HFFc6 (cell line): ENCODE results near the gene ZNF865. TPM values are rescaled to one million over a fixed set of nuclear protein-coding genes. Genes with fewer than 3 reads are reported as not detected.

Source experiments
- DNase-seq: peaks from one replicate; pipeline ENCODE4 v3.0.0-alpha.2; 2018
- H3K27ac Mint-ChIP-seq: 2 replicates; pipeline ENCODE4 v1.8.0; 2020; ENCODE audit warnings: mild to moderate bottlenecking, mixed read lengths
- H3K27me3 Mint-ChIP-seq: 2 replicates; pipeline ENCODE4 v1.8.0; 2021; ENCODE audit warnings: mild to moderate bottlenecking, moderate library complexity, mixed read lengths; ENCODE audit not compliant: insufficient read depth
- H3K36me3 Mint-ChIP-seq: 2 replicates; pipeline ENCODE4 v1.8.0; 2021; ENCODE audit warnings: low read depth, mixed read lengths
- H3K4me1 Mint-ChIP-seq: 2 replicates; pipeline ENCODE4 v1.8.0; 2020; ENCODE audit warnings: low read depth, mixed read lengths
- H3K4me3 Mint-ChIP-seq: 2 replicates; pipeline ENCODE4 v1.8.0; 2020; ENCODE audit warnings: mild to moderate bottlenecking, moderate library complexity, mixed read lengths
- H3K9me3 Mint-ChIP-seq: 2 replicates; pipeline ENCODE4 v1.8.0; 2020; ENCODE audit warnings: mild to moderate bottlenecking, mixed read lengths
- total RNA-seq, 6 experiments: library from RNA; stranded (reverse); fragmentation: NEBNext Ultra II Directional; extraction: Animal tissue kit (Norgen Biotek cat#: 25700); gene quantifications; 2 replicates in 1 of 6; 3 replicates in 5 of 6; pipeline ENCODE4 v1.2.3, GENCODE V29; 2021
- TF ChIP-seq, protein P1 (sequence below): fragments of 200-600 bp; sonication (generic); IDR thresholded peaks from 2 replicates; pipeline ENCODE4 v1.5.0; 2021; ENCODE audit warnings: antibody characterized with exemption, mild to moderate bottlenecking

The ZNF865 gene
- total RNA-seq, 6 experiments from 2014 or later = 13.3 to 14.1 (median 13.8) TPM

DNA sequence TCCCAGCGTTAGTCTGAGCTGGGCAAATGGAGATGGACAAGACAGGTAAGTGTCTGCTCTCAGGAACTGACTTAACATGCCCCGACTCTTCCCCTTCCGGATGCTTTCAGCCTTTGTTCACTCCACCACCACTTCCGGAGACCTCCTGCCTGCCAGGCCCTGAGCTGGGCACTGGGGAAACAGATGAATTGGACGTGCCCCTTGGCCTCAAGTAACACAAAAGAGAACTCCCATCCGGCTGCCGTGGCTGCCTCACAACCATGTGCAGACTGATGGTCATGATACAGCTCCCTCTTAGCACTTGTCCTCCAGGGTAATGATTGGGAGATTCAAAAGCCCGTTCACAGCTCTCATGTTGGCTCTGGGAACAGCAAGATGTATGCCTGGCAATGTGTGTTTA is 12.0 kb downstream of the ZNF865 start:
- H3K27me3 Mint-ChIP-seq = peaks cover 4% of the 10 kb centered on the region
- H3K27ac Mint-ChIP-seq = no peak overlapping the region
- peaks cover 14% of the 10 kb centered on the region for H3K4me1 Mint-ChIP-seq
- no peak overlapping the region for H3K4me3 Mint-ChIP-seq
- DNase-seq = no peak
- TF ChIP-seq, protein P1, sequence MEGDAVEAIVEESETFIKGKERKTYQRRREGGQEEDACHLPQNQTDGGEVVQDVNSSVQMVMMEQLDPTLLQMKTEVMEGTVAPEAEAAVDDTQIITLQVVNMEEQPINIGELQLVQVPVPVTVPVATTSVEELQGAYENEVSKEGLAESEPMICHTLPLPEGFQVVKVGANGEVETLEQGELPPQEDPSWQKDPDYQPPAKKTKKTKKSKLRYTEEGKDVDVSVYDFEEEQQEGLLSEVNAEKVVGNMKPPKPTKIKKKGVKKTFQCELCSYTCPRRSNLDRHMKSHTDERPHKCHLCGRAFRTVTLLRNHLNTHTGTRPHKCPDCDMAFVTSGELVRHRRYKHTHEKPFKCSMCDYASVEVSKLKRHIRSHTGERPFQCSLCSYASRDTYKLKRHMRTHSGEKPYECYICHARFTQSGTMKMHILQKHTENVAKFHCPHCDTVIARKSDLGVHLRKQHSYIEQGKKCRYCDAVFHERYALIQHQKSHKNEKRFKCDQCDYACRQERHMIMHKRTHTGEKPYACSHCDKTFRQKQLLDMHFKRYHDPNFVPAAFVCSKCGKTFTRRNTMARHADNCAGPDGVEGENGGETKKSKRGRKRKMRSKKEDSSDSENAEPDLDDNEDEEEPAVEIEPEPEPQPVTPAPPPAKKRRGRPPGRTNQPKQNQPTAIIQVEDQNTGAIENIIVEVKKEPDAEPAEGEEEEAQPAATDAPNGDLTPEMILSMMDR = no peak
- peaks cover 31% of the 10 kb centered on the region for H3K36me3 Mint-ChIP-seq
- H3K9me3 Mint-ChIP-seq = no peaks in the 10 kb centered on the region

DNA sequence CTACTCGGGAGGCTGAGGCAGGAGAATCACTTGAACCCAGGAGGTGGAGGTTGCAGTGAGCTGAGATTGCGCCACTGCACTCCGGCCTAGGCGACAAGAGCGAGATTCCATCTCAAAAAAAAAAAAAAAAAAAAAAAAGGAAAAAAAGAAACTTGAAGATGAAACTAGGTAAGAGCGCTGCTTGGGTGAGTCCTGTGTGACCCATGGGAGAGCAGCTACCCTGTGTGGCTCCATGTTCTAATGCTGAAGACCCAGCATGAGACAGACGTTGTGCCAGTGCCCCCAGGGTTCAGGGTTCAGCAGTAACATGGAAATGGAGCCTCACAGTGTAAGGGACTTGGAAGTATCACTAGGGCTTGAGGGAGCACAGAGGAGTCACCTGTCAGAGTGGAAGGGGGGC is 13.0 kb downstream of the ZNF865 start:
- no peak overlapping the region for H3K4me3 Mint-ChIP-seq
- no peak for DNase-seq
- peaks cover 16% of the 10 kb centered on the region for H3K4me1 Mint-ChIP-seq
- H3K27ac Mint-ChIP-seq = no peak overlapping the region
- no peaks in the 10 kb centered on the region for H3K9me3 Mint-ChIP-seq
- H3K27me3 Mint-ChIP-seq = peaks cover 4% of the 10 kb centered on the region
- H3K36me3 Mint-ChIP-seq = peaks cover 27% of the 10 kb centered on the region
- TF ChIP-seq, protein P1 = no peak

DNA sequence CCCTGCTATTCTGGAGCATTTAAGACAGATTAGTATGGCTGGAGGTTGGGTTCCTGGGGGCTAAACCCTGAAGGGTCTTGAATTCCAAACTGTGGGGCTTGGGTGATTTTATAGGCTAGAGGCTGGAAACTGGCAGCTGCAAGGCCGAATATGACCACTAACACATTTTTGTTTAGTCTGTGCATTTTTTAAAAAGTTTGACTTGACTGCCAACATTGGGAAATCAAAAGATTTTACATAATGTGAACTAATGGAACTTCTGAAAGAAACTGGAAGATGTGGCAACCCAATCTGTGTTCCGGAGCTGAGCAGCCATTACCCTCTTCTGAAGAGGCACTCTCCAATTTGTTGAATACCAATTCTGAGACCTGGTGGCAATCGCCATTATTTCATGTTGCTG is 13.8 kb downstream of the ZNF865 start:
- Mint-ChIP-seq H3K4me3 (no peak overlapping the region), H3K9me3 (no peaks in the 10 kb centered on the region; the same call in 1 of the 2 replicates), H3K27me3 (peaks cover 3% of the 10 kb centered on the region), H3K4me1 (peaks cover 24% of the 10 kb centered on the region), H3K36me3 (peaks cover 34% of the 10 kb centered on the region), H3K27ac (peak overlapping the region; percentile 24; the same call in 1 of the 2 replicates)
- peak; percentile 13 for DNase-seq
- TF ChIP-seq, protein P1 = 0 out of 2 replicates have a peak, but pooled peaks have one; percentile 15

DNA sequence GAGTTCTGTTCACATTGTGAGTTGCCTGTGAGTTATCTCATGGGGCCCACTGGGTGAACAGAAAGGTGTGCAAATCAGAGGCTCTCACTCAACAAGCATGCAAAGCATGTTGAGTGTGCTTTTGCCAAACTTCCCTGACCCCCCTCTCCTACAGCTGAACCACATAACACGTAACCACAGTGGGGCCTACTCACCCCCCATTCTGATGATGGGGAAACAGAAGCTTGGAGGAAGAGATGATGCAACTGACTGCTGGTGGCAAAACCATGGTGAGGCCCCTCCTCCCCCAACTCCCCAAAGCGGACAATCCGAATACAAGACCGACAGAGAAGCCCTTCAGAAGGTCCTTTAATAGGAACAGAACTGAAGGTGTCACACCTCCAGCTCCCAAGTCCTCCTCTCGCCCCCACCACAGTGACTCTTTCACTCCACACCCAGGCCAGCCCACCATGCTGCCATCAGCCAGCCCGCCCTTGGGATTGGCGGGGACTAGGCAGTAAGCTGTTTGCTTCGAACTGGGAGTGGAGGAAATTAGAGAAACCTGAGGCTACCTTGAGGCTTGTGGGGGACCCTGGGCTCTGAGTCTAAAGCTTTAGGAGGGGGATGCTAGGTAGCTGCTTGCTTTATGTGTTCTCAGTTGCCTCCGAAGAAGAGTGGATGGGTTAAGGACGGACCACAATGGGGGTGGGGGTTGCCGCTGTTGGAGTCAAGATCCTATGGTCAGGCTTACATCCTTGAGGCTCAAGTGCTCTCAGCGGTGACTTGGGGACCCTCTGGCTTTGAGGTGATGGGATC is 15.2 kb downstream of the ZNF865 start:
- DNase-seq = no peak
- no peak overlapping the region for H3K4me3 Mint-ChIP-seq
- no peak overlapping the region for H3K27ac Mint-ChIP-seq
- H3K9me3 Mint-ChIP-seq = no peaks in the 10 kb centered on the region; the same call in 1 of the 2 replicates
- peaks cover 34% of the 10 kb centered on the region for H3K36me3 Mint-ChIP-seq
- TF ChIP-seq, protein P1 = no peak
- H3K27me3 Mint-ChIP-seq = peaks cover 3% of the 10 kb centered on the region
- H3K4me1 Mint-ChIP-seq = peaks cover 31% of the 10 kb centered on the region

DNA sequence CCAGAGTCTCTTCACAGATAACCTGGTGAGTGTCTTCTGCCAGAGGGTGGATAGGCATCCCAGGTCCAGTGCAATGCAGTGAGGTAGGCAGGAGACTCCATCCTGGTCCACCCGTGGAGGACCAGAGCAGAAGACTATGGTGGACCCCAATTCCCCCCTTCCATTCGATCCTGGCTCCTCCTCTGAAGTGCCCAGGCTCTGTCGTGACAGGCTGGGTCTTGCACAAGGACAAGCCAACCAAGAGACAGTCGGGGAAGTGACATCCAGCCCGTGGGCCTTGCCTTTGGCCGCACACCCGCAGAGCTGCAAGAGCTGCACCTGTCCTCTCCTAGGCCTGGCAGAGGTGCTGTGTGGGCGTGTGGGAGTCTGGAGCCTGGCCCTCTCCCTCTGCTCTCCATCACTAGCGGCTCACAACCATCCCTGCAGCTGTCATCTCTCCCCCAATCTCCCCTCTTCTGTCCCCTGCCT is 15.8 kb downstream of the ZNF865 start:
- no peaks in the 10 kb centered on the region; the same call in 1 of the 2 replicates for H3K9me3 Mint-ChIP-seq
- H3K4me3 Mint-ChIP-seq = no peak overlapping the region
- no peak for DNase-seq
- H3K27me3 Mint-ChIP-seq = peaks cover 3% of the 10 kb centered on the region
- TF ChIP-seq, protein P1 = no peak
- H3K27ac Mint-ChIP-seq = no peak overlapping the region
- H3K4me1 Mint-ChIP-seq = peaks cover 31% of the 10 kb centered on the region
- H3K36me3 Mint-ChIP-seq = peaks cover 34% of the 10 kb centered on the region
